HG03095 (cell line): ENCODE data around the gene RFPL4A.

Source experiments
- ATAC-seq: cut with Tn5 transposase; IDR thresholded peaks from one replicate; pipeline ENCODE4 v1.9.1; 2021; ENCODE audit warnings: moderate library complexity; ENCODE audit not compliant: unreplicated experiment

The RFPL4A gene

DNA sequence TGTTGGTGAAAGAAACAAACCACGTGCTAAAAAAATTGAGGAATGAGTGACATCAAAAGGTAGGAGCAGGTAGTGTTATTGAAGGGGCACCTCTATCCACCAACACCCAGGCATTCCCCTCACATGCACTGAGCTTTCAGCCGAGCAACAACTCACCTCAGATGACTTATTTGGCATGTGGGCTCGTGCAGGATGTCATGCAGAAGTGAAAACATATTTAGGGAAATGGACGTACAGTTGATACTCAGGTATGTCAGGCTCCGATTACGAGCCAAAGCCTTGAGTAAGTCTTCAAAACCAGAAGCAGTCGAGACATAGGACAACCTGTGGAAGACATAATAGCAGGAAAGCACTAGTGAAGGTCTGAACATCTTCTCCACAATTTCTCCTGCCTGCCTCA, 42.5 kb downstream of the RFPL4A start:
- ATAC-seq = no peak

DNA sequence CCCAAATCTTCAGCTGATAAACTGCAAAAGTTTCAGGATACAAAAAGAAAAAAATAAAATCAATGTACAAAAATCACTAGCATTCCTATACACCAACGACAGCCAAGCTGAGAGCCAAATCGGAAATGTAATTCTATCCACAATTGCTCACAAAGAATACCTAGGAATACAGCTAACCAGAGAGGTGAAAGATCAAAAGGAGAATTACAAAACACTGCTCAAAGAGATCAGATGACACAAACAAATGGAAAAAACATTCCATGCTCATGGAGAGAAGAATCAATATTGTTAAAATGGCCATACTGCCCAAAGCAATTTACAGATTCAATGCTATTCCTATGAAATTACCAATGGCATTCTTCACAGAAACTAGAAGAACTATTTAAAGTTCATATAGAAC, 43.4 kb downstream of the RFPL4A start:
- no peak for ATAC-seq

DNA sequence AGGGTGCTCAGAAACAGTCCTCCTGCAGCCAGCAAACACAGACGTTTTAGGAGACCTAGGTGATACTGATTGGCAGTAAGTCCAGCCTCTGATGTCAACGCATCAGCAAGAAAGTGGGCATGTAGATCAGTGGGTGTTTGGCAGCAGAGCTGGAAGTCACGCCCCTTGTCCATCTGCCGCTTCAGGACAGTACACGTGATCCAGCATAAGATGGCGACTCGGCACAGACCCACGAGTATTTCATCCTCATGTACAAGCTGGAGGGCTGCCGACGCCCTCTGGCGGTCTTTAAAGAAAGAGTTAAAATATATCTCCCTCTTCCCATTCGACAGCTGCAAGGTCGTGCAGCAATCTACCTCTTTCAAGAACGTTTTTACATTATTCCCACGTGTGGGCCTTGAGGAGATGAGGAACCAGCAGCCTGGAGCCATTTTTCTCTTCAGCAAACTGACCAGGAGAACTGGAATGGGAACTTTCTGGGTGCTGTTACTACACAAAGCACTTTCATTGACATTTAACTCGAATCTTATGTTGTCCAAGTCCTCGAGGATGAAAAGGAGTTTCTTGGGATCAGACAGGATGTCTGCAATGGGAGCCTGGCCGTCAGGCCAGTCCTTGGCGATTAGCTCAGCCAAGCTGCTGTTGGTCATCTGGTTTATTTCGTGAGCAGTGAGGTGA, 50.6 kb downstream of the RFPL4A start:
- ATAC-seq = no peak

DNA sequence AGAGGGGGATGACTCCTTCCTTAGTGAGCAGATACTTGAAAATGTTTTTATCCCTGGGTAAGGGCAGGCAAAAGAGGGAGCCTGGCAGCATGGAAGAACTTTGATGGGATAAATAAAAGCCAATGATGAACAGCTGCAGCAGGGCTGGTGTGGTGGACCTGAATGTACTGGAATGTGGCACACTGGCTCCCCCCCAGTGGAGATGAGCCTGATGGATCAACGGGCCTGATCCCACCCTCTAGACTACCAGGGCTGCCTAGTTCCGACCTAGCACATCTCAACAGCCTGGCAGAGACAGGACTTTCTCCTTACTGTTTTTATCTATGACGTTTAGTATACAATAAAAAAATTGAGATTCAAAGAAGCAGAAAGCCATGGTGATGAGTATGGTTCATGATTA, 52.4 kb downstream of the RFPL4A start:
- no peak for ATAC-seq

DNA sequence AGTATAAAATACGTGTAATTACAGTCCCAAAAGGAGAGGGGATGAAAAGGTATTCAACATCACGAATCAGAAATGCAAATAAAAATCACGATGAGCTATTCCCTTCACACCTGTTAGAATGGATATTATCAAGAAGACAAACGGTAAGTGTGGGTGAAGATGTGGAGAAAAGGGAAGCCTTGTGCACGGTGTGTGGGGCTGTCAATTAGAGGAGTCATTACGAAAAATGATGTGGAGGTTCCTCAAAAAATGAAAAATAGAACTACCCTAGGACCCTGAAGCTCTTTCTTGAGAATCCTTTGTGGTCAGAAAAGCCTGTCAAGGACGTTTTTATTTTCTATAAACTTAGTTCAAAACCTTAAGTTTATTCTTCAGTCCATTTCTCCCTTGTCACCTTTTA, 53.6 kb downstream of the RFPL4A start:
- no peak for ATAC-seq
